ENCODE data around the gene GALNT8. TPM values are rescaled to one million over a fixed set of nuclear protein-coding genes. Genes with fewer than 3 reads are reported as not detected.

The GALNT8 gene
- total RNA-seq, 1 experiment from 2014 or later = not detected

GRCh38 chr12:4789776-4790175, 69.6 kb downstream of the GALNT8 start:
- no peaks in the 10 kb centered on the region for H3K36me3 ChIP-seq (ENCODE audit: control insufficient read depth in 1 of 2, insufficient read depth in 2 of 2, low read length in 2 of 2)
- no peaks in the 10 kb centered on the region for H3K9me3 ChIP-seq (ENCODE audit: control insufficient read depth in 1 of 2, insufficient read depth in 1 of 2, low read depth in 1 of 2, low read length in 2 of 2)
- ChIA-PET POLR2A (no interaction called here), RAD21 (ENCODE audit: low non-redundant PET in 1 of 2, low total read pairs in 2 of 2, uncharacterized antibody in 2 of 2, unreplicated experiment in 2 of 2) (no interaction called here), CTCF (no interaction called here)
- no peak overlapping the region for H3K27ac ChIP-seq (ENCODE audit: low read depth, low read length)
- TF ChIP-seq ELF1 (IDR thresholded peaks at IDR 0.05; ENCODE audit: borderline replicate concordance, low read depth) (no peak), CBX3 (IDR thresholded peaks at IDR 0.05; ENCODE audit: low read depth) (no peak), REST (IDR thresholded peaks at IDR 0.05; ENCODE audit: low read depth) (no peak), FOSL1 (IDR thresholded peaks at IDR 0.05; ENCODE audit: low read depth) (no peak), SIN3A (IDR thresholded peaks at IDR 0.05; ENCODE audit: low read depth) (no peak), ZNF274 (IDR thresholded peaks at IDR 0.05; ENCODE audit: low read depth, low read length) (no peak), ZFX (IDR thresholded peaks at IDR 0.05) (no peak), POLR2A (IDR thresholded peaks at IDR 0.05; ENCODE audit: borderline replicate concordance, extremely low read depth, insufficient read depth, insufficient read length) (no peak), YY1 (IDR thresholded peaks at IDR 0.05; ENCODE audit: extremely low read depth, insufficient replicate concordance, low read depth, low read length) (no peak), RAD21 (IDR thresholded peaks at IDR 0.05; ENCODE audit: low read depth) (no peak), JUND (IDR thresholded peaks at IDR 0.05) (no peak), MAX (IDR thresholded peaks at IDR 0.05) (no peak), TCF7L2 (IDR thresholded peaks at IDR 0.05; ENCODE audit: borderline replicate concordance, extremely low read depth, insufficient read depth, insufficient read length) (no peak), SRF (IDR thresholded peaks at IDR 0.05; ENCODE audit: low read depth) (no peak), POLR2AphosphoS5 (IDR thresholded peaks at IDR 0.05; ENCODE audit: low read depth, low read length) (no peak), EGR1 (IDR thresholded peaks at IDR 0.05; ENCODE audit: low read depth) (no peak)
- H4K20me1 ChIP-seq (ENCODE audit: insufficient read depth) = no peaks in the 10 kb centered on the region
- peaks cover 48% of the 10 kb centered on the region for H3K27me3 ChIP-seq (ENCODE audit: insufficient read depth, low read length)
- no peaks in the 10 kb centered on the region for H3K4me1 ChIP-seq (ENCODE audit: control insufficient read depth in 1 of 2, insufficient read depth in 2 of 2, low read length in 2 of 2)
- intact Hi-C loops (cut with micrococcal nuclease) = no loop called here
- no peak overlapping the region for H3K4me2 ChIP-seq (ENCODE audit: low read length)
- H3K9me2 ChIP-seq (ENCODE audit: insufficient read depth) = no peaks in the 10 kb centered on the region
- no peak overlapping the region for H3K4me3 ChIP-seq (replicated peaks in 1 of 2; ENCODE audit: low read depth in 1 of 2, low read length in 2 of 2)
- no peak for ATAC-seq
- H2AFZ ChIP-seq (ENCODE audit: low read depth, low read length, poor library complexity, severe bottlenecking) = no peak overlapping the region
- DNase-seq (ENCODE audit: low read depth, low spot score) = no peak
- H3K79me2 ChIP-seq (ENCODE audit: insufficient read depth, low read length) = no peaks in the 10 kb centered on the region
- H3K9ac ChIP-seq (ENCODE audit: low read length) = no peak overlapping the region
- BruUV-seq (replicated peaks) = no TSS peak

All from HCT116 (cell line).